Measurements from ENCODE around the gene RALY. TPM values are rescaled to one million over a fixed set of nuclear protein-coding genes. Genes with fewer than 3 reads are reported as not detected.

The RALY gene
- total RNA-seq, 1 experiment from 2014 or later: 164 TPM

DNA sequence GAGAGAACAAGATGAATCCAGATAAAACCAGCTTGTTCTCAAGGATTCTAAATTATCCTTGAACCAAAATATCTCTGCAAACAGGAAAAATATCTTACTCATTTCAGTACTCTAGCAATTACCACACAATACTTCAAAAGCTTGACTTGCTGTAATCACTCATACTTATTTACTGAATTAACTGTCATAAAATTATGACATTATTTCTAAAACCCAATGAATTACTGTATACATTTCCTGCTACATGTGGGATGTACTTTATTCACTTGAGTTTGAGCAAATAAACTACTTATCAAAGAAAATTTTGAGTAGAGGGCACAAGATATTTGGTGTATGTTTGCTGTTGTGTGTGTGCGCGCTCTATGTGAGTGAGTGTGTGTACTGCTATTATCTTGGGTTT, 108.6 kb downstream of the RALY start:
- in situ Hi-C loops (cut with HindIII; ENCODE audit: low pct_unique_long_range_greater_than_20kb, low sequenced_read_pairs) (no loop called here), intact Hi-C loops (cut with micrococcal nuclease; ENCODE audit: unreplicated experiment) (no loop called here)
- ATAC-seq: no peak
- no peaks in the 10 kb centered on the region for H3K4me1 ChIP-seq (ENCODE audit: control insufficient read depth, insufficient read depth, low read length)
- no peak overlapping the region for H3K27ac ChIP-seq (ENCODE audit: low read length)
- peaks cover 53% of the 10 kb centered on the region for H3K36me3 ChIP-seq (ENCODE audit: control insufficient read depth, insufficient read depth, low read length)
- DNase-seq (ENCODE audit: low read depth, low spot score): no peak
- ChIA-PET CTCF (no interaction called here), POLR2A (interaction anchor here (0.6 kb wide), 1 partner anchor 35 kb away, joined by 6 read pairs; no protein-coding TSS in a partner anchor)
- BruUV-seq (replicated peaks): no TSS peak
- H3K27me3 ChIP-seq (ENCODE audit: control insufficient read depth, insufficient read depth, low read length): no peaks in the 10 kb centered on the region
- TF ChIP-seq POLR2AphosphoS5 (IDR thresholded peaks at IDR 0.05; ENCODE audit: low read depth, low read length): no peak
- no peak for TF ChIP-seq TCF7L2 (IDR thresholded peaks at IDR 0.05; ENCODE audit: low read depth, low read length)
- TF ChIP-seq REST (IDR thresholded peaks at IDR 0.05; ENCODE audit: insufficient read depth in 1 of 2, low read depth in 2 of 2, low read length in 1 of 2): no peak
- no peak for TF ChIP-seq CTCF (IDR thresholded peaks at IDR 0.05)
- TF ChIP-seq SIN3A (IDR thresholded peaks at IDR 0.05; ENCODE audit: borderline replicate concordance, insufficient read depth, low read depth, low read length): no peak
- no peak overlapping the region for H3K4me3 ChIP-seq (ENCODE audit: low read depth in 2 of 2, low read length in 2 of 2)
- H3K9me3 ChIP-seq (ENCODE audit: control insufficient read depth, insufficient read depth, low read depth, low read length): no peaks in the 10 kb centered on the region

- Histone ChIP-seq H3K4me3 (ENCODE audit: low read depth in 2 of 2, low read length in 2 of 2) (no peak overlapping the region), H3K36me3 (ENCODE audit: control insufficient read depth, insufficient read depth, low read length) (peaks cover 55% of the 10 kb centered on the region), H3K27me3 (ENCODE audit: control insufficient read depth, insufficient read depth, low read length) (no peaks in the 10 kb centered on the region), H3K4me1 (ENCODE audit: control insufficient read depth, insufficient read depth, low read length) (peaks cover 11% of the 10 kb centered on the region; the same call in 1 of the 2 replicates), H3K27ac (ENCODE audit: low read length) (no peak overlapping the region), H3K9me3 (ENCODE audit: control insufficient read depth, insufficient read depth, low read depth, low read length) (no peaks in the 10 kb centered on the region)
- intact Hi-C loops (cut with micrococcal nuclease; ENCODE audit: unreplicated experiment) (no loop called here), in situ Hi-C loops (cut with HindIII; ENCODE audit: low pct_unique_long_range_greater_than_20kb, low sequenced_read_pairs) (no loop called here)
- no peak for DNase-seq (ENCODE audit: low read depth, low spot score)
- ATAC-seq: no peak
- POLR2A ChIA-PET: interaction anchor here (0.5 kb wide), 1 partner anchor 184 kb away, joined by 12 read pairs; no protein-coding TSS in a partner anchor
- CTCF ChIA-PET: no interaction called here
- TF ChIP-seq CTCF (IDR thresholded peaks at IDR 0.05) (no peak), POLR2AphosphoS5 (IDR thresholded peaks at IDR 0.05; ENCODE audit: low read depth, low read length) (no peak), REST (IDR thresholded peaks at IDR 0.05; ENCODE audit: insufficient read depth in 1 of 2, low read depth in 2 of 2, low read length in 1 of 2) (no peak), SIN3A (IDR thresholded peaks at IDR 0.05; ENCODE audit: borderline replicate concordance, insufficient read depth, low read depth, low read length) (no peak)
- no TSS peak for BruUV-seq (replicated peaks)
These were observed 110.3 kb downstream of the RALY start for GRCh38 chr20:34104059-34104458.
